Caco-2 (cell line): Measurements from ENCODE around the gene CSNK1A1. TPM values are rescaled to one million over a fixed set of nuclear protein-coding genes. Genes with fewer than 3 reads are reported as not detected.

ENCODE experiments used
- BruUV-seq: library from RNA; stranded (reverse); fragments of 400-500 nt; replicated peaks from 2 replicates; lab custom pipeline; 2021; lab: Mats Ljungman, UMichigan
- CTCF ChIA-PET: fragments of 300-600 bp; sonication (Branson Sonifier 250); formaldehyde crosslinking; loops from one replicate; lab custom pipeline; 2022; ENCODE audit warnings: antibody characterized with exemption; lab: Charles Lee
- POLR2A ChIA-PET: fragments of 300-600 bp; sonication (Branson Sonifier 250); formaldehyde crosslinking; loops from one replicate; lab custom pipeline; 2022; ENCODE audit warnings: antibody characterized with exemption; lab: Charles Lee
- DNase-seq, 2 experiments: peaks; one replicate each; pipeline versions ENCODE4 v3.0.0 to v3.0.0-alpha.2; 2020 to 2022
- H3K27me3 ChIP-seq: replicated peaks from 2 replicates; pipeline ENCODE4 v1.6.0; 2011; ENCODE audit warnings: low read length; ENCODE audit not compliant: control insufficient read depth, insufficient read depth
- H3K36me3 ChIP-seq: 2 replicates; pipeline ENCODE4 v1.5.1; 2011; ENCODE audit warnings: low read length; ENCODE audit not compliant: control insufficient read depth, insufficient read depth
- H3K4me1 ChIP-seq: fragments of 250-450 bp; sonication (Bioruptor Pico); 2 replicates; pipeline ENCODE4 v1.5.1; 2020; ENCODE audit warnings: mild to moderate bottlenecking
- H3K4me3 ChIP-seq: 2 replicates; pipeline ENCODE4 v1.5.1; 2011; ENCODE audit warnings: low read depth, mild to moderate bottlenecking, control low read depth, low read length
- H3K9me3 ChIP-seq: fragments of 250-450 bp; sonication (Bioruptor Pico); 2 replicates; pipeline ENCODE4 v1.5.1; 2020; ENCODE audit warnings: mild to moderate bottlenecking, moderate library complexity
- H3K27ac Mint-ChIP-seq: one replicate; pipeline ENCODE4 v1.8.0; 2022; ENCODE audit warnings: mixed read lengths; ENCODE audit not compliant: unreplicated experiment
- H3K27me3 Mint-ChIP-seq: one replicate; pipeline ENCODE4 v1.8.0; 2022; ENCODE audit warnings: mixed read lengths; ENCODE audit not compliant: insufficient read depth, unreplicated experiment
- H3K36me3 Mint-ChIP-seq: one replicate; pipeline ENCODE4 v1.8.0; 2022; ENCODE audit warnings: mild to moderate bottlenecking, mixed read lengths; ENCODE audit not compliant: insufficient read depth, unreplicated experiment
- H3K4me1 Mint-ChIP-seq: one replicate; pipeline ENCODE4 v1.8.0; 2022; ENCODE audit warnings: low read depth, mixed read lengths; ENCODE audit not compliant: unreplicated experiment
- H3K4me3 Mint-ChIP-seq: one replicate; pipeline ENCODE4 v1.8.0; 2022; ENCODE audit warnings: mild to moderate bottlenecking, moderate library complexity, mixed read lengths; ENCODE audit not compliant: unreplicated experiment
- H3K9me3 Mint-ChIP-seq: one replicate; pipeline ENCODE4 v1.8.0; 2022; ENCODE audit warnings: mixed read lengths; ENCODE audit not compliant: unreplicated experiment
- intact Hi-C: fragments of 100-400 bp; cut with micrococcal nuclease; formaldehyde crosslinking; loops from one replicate; pipeline ENCODE4 v1.10.0; 2022; ENCODE audit not compliant: unreplicated experiment
- total RNA-seq: library from RNA; stranded (reverse); gene quantifications from 2 replicates; pipeline ENCODE4 v1.2.3, GENCODE V29; 2022
- TF ChIP-seq, protein P1 (sequence below), 2 experiments: fragments of 200-600 bp in 1 of 2; IDR thresholded peaks; 1 replicate in 1 of 2; 2 replicates in 1 of 2; pipeline versions ENCODE4 v1.5.1 to v1.8.0; 2011 to 2022; ENCODE audit warnings: antibody characterized with exemption in 1 of 2, control low read depth in 1 of 2, inconsistent platforms in 1 of 2, low read depth in 1 of 2, low read length in 1 of 2, mild to moderate bottlenecking in 1 of 2, moderate library complexity in 1 of 2; ENCODE audit not compliant: insufficient read depth in 1 of 2, severe bottlenecking in 1 of 2, unreplicated experiment in 1 of 2

CSNK1A1 gene
- total RNA-seq, 1 experiment from 2014 or later = 264 TPM

DNA sequence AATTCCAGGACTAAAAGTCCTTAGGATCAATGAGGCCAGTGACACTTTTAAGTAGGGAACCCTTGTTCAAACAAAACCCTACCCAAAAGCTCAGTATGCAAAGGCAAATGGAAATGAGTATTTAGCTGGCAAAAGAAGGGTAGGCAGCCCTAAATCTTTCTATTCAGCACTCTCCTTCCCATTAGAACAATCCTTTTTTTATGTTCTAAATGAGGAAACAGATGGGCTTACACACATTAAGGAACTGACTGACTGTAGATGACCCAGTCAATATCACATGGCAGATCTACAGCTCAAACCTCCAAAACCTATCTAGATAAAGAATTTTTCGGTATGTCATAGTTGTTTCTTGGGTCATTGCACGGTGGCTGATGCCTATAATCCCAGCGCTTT lies 7.2 kb downstream of the CSNK1A1 start:
- Histone ChIP-seq H3K27me3 (no peaks in the 10 kb centered on the region), H3K4me3 (no peak overlapping the region), H3K4me1 (peaks cover 33% of the 10 kb centered on the region), H3K9me3 (no peaks in the 10 kb centered on the region), H3K36me3 (peaks cover 2% of the 10 kb centered on the region; the same call in 1 of the 2 replicates)
- TF ChIP-seq, protein P1, sequence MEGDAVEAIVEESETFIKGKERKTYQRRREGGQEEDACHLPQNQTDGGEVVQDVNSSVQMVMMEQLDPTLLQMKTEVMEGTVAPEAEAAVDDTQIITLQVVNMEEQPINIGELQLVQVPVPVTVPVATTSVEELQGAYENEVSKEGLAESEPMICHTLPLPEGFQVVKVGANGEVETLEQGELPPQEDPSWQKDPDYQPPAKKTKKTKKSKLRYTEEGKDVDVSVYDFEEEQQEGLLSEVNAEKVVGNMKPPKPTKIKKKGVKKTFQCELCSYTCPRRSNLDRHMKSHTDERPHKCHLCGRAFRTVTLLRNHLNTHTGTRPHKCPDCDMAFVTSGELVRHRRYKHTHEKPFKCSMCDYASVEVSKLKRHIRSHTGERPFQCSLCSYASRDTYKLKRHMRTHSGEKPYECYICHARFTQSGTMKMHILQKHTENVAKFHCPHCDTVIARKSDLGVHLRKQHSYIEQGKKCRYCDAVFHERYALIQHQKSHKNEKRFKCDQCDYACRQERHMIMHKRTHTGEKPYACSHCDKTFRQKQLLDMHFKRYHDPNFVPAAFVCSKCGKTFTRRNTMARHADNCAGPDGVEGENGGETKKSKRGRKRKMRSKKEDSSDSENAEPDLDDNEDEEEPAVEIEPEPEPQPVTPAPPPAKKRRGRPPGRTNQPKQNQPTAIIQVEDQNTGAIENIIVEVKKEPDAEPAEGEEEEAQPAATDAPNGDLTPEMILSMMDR (IDR thresholded peaks at IDR 0.05; ENCODE audit: insufficient read depth in 1 of 2, low read depth in 1 of 2, low read length in 1 of 2, severe bottlenecking in 1 of 2, unreplicated experiment in 1 of 2) = no peak
- intact Hi-C loops = no loop called here
- no peaks in the 10 kb centered on the region for H3K27me3 Mint-ChIP-seq
- H3K4me1 Mint-ChIP-seq = peaks cover 23% of the 10 kb centered on the region
- H3K27ac Mint-ChIP-seq = peak overlapping the region; percentile 50
- ChIA-PET CTCF (no interaction called here), POLR2A (no interaction called here)
- no peaks in the 10 kb centered on the region for H3K9me3 Mint-ChIP-seq
- H3K4me3 Mint-ChIP-seq = no peak overlapping the region
- no TSS peak for BruUV-seq
- H3K36me3 Mint-ChIP-seq = peaks cover 83% of the 10 kb centered on the region
- DNase-seq = no peak

DNA sequence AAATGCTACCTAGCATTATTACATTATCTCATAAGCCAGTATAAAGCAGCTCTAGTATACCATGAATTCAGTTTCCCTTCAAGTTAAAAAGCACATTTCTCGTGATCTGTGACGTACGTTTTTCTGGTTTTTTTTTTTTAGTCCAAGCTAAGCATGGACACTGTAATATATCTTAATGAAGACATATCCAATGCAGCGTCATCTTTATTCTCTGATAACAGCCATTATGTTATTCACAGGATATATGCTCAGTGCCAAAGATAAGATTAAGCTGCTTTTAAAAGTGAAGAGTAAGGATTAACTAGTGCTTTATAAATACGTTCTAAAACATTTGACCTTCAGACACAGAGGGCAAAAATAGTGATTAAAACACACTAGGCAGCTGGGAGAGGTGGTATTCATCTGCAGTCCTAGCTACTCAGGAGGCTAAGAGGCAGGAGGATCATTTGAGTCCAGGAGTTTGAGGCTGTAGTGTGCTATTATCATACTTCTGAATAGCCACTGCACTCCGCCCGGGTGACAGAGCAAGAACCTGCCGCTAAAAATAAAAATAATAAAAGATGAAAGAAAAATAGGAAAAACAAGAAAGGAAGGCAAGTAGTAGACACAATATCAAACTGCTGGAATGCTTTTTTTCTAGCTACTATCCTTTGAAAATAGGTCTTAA lies 7.7 kb downstream of the CSNK1A1 start:
- no peak overlapping the region for H3K4me3 Mint-ChIP-seq
- no peaks in the 10 kb centered on the region for H3K27me3 ChIP-seq
- BruUV-seq = no TSS peak
- H3K9me3 ChIP-seq = no peaks in the 10 kb centered on the region
- H3K27ac Mint-ChIP-seq = peak overlapping the region; percentile 50
- CTCF ChIA-PET = interaction anchor here (0.8 kb wide), 1 partner anchor 8 kb away, joined by 3 read pairs; no protein-coding TSS in a partner anchor
- POLR2A ChIA-PET = interaction anchor here (0.6 to 1.2 kb wide), 3 partner anchors 8 to 91 kb away, joined by 3 read pairs; partner anchors contain the start of gene CSNK1A1
- H3K36me3 Mint-ChIP-seq = peaks cover 80% of the 10 kb centered on the region
- TF ChIP-seq, protein P1 (IDR thresholded peaks at IDR 0.05; ENCODE audit: insufficient read depth in 1 of 2, low read depth in 1 of 2, low read length in 1 of 2, severe bottlenecking in 1 of 2, unreplicated experiment in 1 of 2) = no peak
- no peak overlapping the region for H3K4me3 ChIP-seq
- peaks cover 22% of the 10 kb centered on the region for H3K4me1 Mint-ChIP-seq
- peaks cover 2% of the 10 kb centered on the region; the same call in 1 of the 2 replicates for H3K36me3 ChIP-seq
- H3K9me3 Mint-ChIP-seq = no peaks in the 10 kb centered on the region
- H3K4me1 ChIP-seq = peaks cover 29% of the 10 kb centered on the region
- intact Hi-C loops = no loop called here
- no peak for DNase-seq
- H3K27me3 Mint-ChIP-seq = no peaks in the 10 kb centered on the region

DNA sequence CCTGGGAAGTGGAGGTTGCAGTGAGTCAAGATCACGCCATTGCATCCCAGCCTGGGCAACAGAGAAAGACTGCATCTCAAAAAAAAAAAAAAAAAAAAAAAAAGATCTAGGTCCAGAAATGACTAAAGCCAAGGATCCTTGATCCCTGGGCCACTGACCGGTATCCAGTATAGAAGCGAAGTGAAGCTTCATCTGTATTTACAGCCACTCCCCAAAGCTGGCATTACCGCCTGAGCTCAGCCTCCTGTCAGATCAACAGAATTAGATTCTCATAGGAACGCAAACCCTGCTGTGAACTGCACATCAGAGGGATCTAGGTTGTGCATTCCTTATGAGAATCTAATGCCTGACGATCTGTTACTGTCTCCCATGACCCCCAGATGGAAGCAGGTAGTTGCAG lies 9.3 kb downstream of the CSNK1A1 start:
- TF ChIP-seq, protein P1 (IDR thresholded peaks at IDR 0.05; ENCODE audit: insufficient read depth in 1 of 2, low read depth in 1 of 2, low read length in 1 of 2, severe bottlenecking in 1 of 2, unreplicated experiment in 1 of 2) = no peak
- intact Hi-C loops = no loop called here
- Mint-ChIP-seq H3K4me1 (peaks cover 16% of the 10 kb centered on the region), H3K4me3 (no peak overlapping the region), H3K9me3 (no peaks in the 10 kb centered on the region), H3K27ac (no peak overlapping the region), H3K27me3 (no peaks in the 10 kb centered on the region), H3K36me3 (peaks cover 84% of the 10 kb centered on the region)
- H3K4me1 ChIP-seq = peaks cover 16% of the 10 kb centered on the region
- ChIA-PET CTCF (interaction anchor here (0.5 to 0.7 kb wide), 3 partner anchors 44 to 1776 kb away, joined by 3 to 4 read pairs (median 3); no protein-coding TSS in a partner anchor), POLR2A (no interaction called here)
- DNase-seq = no peak
- no TSS peak for BruUV-seq
- H3K9me3 ChIP-seq = no peaks in the 10 kb centered on the region
- H3K36me3 ChIP-seq = peaks cover 4% of the 10 kb centered on the region
- no peak overlapping the region for H3K4me3 ChIP-seq
- H3K27me3 ChIP-seq = no peaks in the 10 kb centered on the region
